AG09309 (cell line): Measurements from ENCODE around the gene MAGI2.

ENCODE experiments used
- DNase-seq: peaks from one replicate; pipeline ENCODE4 v3.0.0-alpha.2; 2010; ENCODE audit warnings: low read depth
- H3K4me3 ChIP-seq: 2 replicates; pipeline ENCODE4 v1.5.1; 2011; ENCODE audit warnings: mild to moderate bottlenecking, low read depth, low read length, moderate library complexity; ENCODE audit not compliant: control insufficient read depth
- CTCF ChIP-seq: IDR thresholded peaks from 2 replicates; pipeline ENCODE4 v1.5.1; 2011; ENCODE audit warnings: mild to moderate bottlenecking, low read depth, low read length, inconsistent platforms; ENCODE audit not compliant: insufficient read depth, control insufficient read depth; ENCODE audit errors: missing control alignments

Gene MAGI2

GRCh38 chr7:79453558-79454360 is at the start of gene MAGI2:
TSS of gene MAGI2 (minus strand) at chr7:79453667. CDS start at chr7:79453320, 347 bp downstream.
- peak; percentile 80 for DNase-seq
- H3K4me3 ChIP-seq, result peak within 1 kb of the TSS; percentile 85
- no peak for TF ChIP-seq CTCF

- H3K4me3 ChIP-seq, result no peak overlapping the region
- peak; percentile 13 for TF ChIP-seq CTCF
- DNase-seq, result no peak
Measured at GRCh38 chr7:79502151-79502550, 48.7 kb upstream of the MAGI2 start.

- DNase-seq, result no peak
- TF ChIP-seq CTCF, result no peak
- no peak overlapping the region for H3K4me3 ChIP-seq
Measured at GRCh38 chr7:79500759-79501158, 47.3 kb upstream of the MAGI2 start.

GRCh38 chr7:79497728-79498127 is 44.3 kb upstream of the MAGI2 start:
- TF ChIP-seq CTCF, result no peak
- DNase-seq, result no peak
- no peak overlapping the region for H3K4me3 ChIP-seq

GRCh38 chr7:79495544-79496272 is 42.2 kb upstream of the MAGI2 start:
- TF ChIP-seq CTCF, result no peak
- no peak overlapping the region for H3K4me3 ChIP-seq
- no peak for DNase-seq

GRCh38 chr7:79494046-79494445 is 40.6 kb upstream of the MAGI2 start:
- no peak overlapping the region for H3K4me3 ChIP-seq
- TF ChIP-seq CTCF, result no peak
- DNase-seq, result no peak
